Lung (tissue), 12 donors: ENCODE results near the gene SLCO1B1. TPM values are rescaled to one million over a fixed set of nuclear protein-coding genes. Genes with fewer than 3 reads are reported as not detected.
A peak's percentile ranks its signal among the peaks of the same experiment; 100 is the strongest.

Source experiments
- ATAC-seq: fragments of 200-7000 bp; cut with Tn5 transposase; one replicate; pipeline ENCODE4 v1.9.1; 2020; ENCODE audit warnings: moderate number of reproducible peaks; ENCODE audit not compliant: insufficient read depth, low FRiP score
- DNase-seq, 3 donors: peaks; one replicate each; pipeline ENCODE4 v3.0.0-alpha.2; 2013 to 2017
- H3K27ac ChIP-seq, 2 donors: one replicate each; pipeline ENCODE4 v1.5.1; 2013; ENCODE audit warnings: mild to moderate bottlenecking in 2 of 2, moderate library complexity in 2 of 2, control low read depth in 1 of 2, inconsistent platforms in 1 of 2, low read depth in 1 of 2, low read length in 1 of 2
- H3K27me3 ChIP-seq, 3 donors: one replicate each; pipeline ENCODE4 v1.5.1; 2013; ENCODE audit warnings: low read length in 2 of 3; ENCODE audit not compliant: control insufficient read depth in 3 of 3, insufficient read depth in 3 of 3
- H3K36me3 ChIP-seq, 4 donors: one replicate each; pipeline ENCODE4 v1.5.1; 2013; ENCODE audit warnings: low read length in 4 of 4, mild to moderate bottlenecking in 1 of 4, moderate library complexity in 1 of 4; ENCODE audit not compliant: control insufficient read depth in 4 of 4, insufficient read depth in 4 of 4
- H3K4me1 ChIP-seq, 5 donors: one replicate each; pipeline ENCODE4 v1.5.1; 2013; ENCODE audit warnings: low read length in 5 of 5, mild to moderate bottlenecking in 2 of 5, moderate library complexity in 1 of 5; ENCODE audit not compliant: control insufficient read depth in 5 of 5, insufficient read depth in 5 of 5
- H3K4me3 ChIP-seq: one replicate; pipeline ENCODE4 v1.5.1; 2013; ENCODE audit warnings: mild to moderate bottlenecking, control low read depth, moderate library complexity
- H3K9ac ChIP-seq, 2 donors: one replicate each; pipeline ENCODE4 v1.5.1; 2013; ENCODE audit warnings: low read length in 2 of 2, control low read depth in 1 of 2; ENCODE audit not compliant: insufficient read depth in 1 of 2
- H3K9me3 ChIP-seq, 4 donors: one replicate each; pipeline ENCODE4 v1.5.1; 2013; ENCODE audit warnings: low read length in 3 of 4, mild to moderate bottlenecking in 1 of 4, moderate library complexity in 1 of 4; ENCODE audit not compliant: control insufficient read depth in 4 of 4, insufficient read depth in 3 of 4
- CTCF ChIP-seq: IDR thresholded peaks from 2 replicates; pipeline ENCODE4 v1.5.1; 2012; ENCODE audit warnings: mild to moderate bottlenecking; ENCODE audit errors: control extremely low read depth, extremely low read depth
- WGBS, 2 donors: extraction: QIAGEN DNeasy Blood & Tissue Kit; methylation state at CpG; one replicate each; pipeline ENCODE4 v1.1.7; 2013; 5-methylcytosine and 5-hydroxymethylcytosine counted together
- polyA plus RNA-seq, 2 donors: library from polyadenylated mRNA; stranded (reverse); fragments of 200-250 nt; gene quantifications; one replicate each; pipeline ENCODE4 v1.2.1, GENCODE V29; 2013
- total RNA-seq, 2 donors: library from RNA; depleted of rRNA in 1 of 2; stranded (reverse); fragments of >200 nt in 1 of 2; gene quantifications; one replicate each; pipeline ENCODE4 v1.2.1, GENCODE V29; 2014 to 2021
- donor health status: control.
- donor health status: control.
- donor health status: Bipolar disorder and iron deficiency.
- donor health status: healthy.
- donor health status: DM: yes; HTN: yes; CAD: no.

Gene SLCO1B1
- total and polyA plus RNA-seq, 4 donors = not detected

GRCh38 chr12:21223930-21224329 is 92.9 kb downstream of the SLCO1B1 start:
- Histone ChIP-seq H3K4me3 (no peak overlapping the region), H3K27me3 (no peaks in the 10 kb centered on the region), H3K9ac (no peak overlapping the region), H3K27ac (no peak overlapping the region), H3K4me1 (no peaks in the 10 kb centered on the region), H3K36me3 (no peaks in the 10 kb centered on the region), H3K9me3 (no peaks in the 10 kb centered on the region)
- no peak for ATAC-seq
- no peak for TF ChIP-seq CTCF
- DNase-seq = no peak

- DNase-seq (no peak), ATAC-seq (no peak)
- Histone ChIP-seq H3K4me3 (no peak overlapping the region), H3K27me3 (no peaks in the 10 kb centered on the region), H3K9me3 (no peaks in the 10 kb centered on the region), H3K9ac (no peak overlapping the region), H3K36me3 (no peaks in the 10 kb centered on the region), H3K27ac (no peak overlapping the region), H3K4me1 (no peaks in the 10 kb centered on the region)
- no peak for TF ChIP-seq CTCF
- WGBS, 2 donors = 81 to 84% methylated on average over 5 of the region's 5 CpGs
Measured at GRCh38 chr12:21234395-21234794, 103.4 kb downstream of the SLCO1B1 start.

GRCh38 chr12:21239866-21240265 is 108.9 kb downstream of the SLCO1B1 start:
- no peak for TF ChIP-seq CTCF
- no peaks in the 10 kb centered on the region for H3K36me3 ChIP-seq
- no peak overlapping the region for H3K27ac ChIP-seq
- DNase-seq (no peak), ATAC-seq (no peak)
- no peak overlapping the region for H3K9ac ChIP-seq
- H3K4me1 ChIP-seq = no peaks in the 10 kb centered on the region
- WGBS, 2 donors = 73 to 89% methylated on average over 4 of the region's 4 CpGs
- H3K27me3 ChIP-seq = no peaks in the 10 kb centered on the region
- no peak overlapping the region for H3K4me3 ChIP-seq
- no peaks in the 10 kb centered on the region for H3K9me3 ChIP-seq

GRCh38 chr12:21248679-21249078 is 117.7 kb downstream of the SLCO1B1 start:
- Histone ChIP-seq H3K36me3 (no peaks in the 10 kb centered on the region), H3K9me3 (no peaks in the 10 kb centered on the region), H3K9ac (no peak overlapping the region), H3K27me3 (no peaks in the 10 kb centered on the region), H3K4me3 (no peak overlapping the region), H3K27ac (no peak overlapping the region), H3K4me1 (peaks cover 0 to 4% (median 0%) of the 10 kb centered on the region in 5 donors)
- ATAC-seq (no peak), DNase-seq (peak in 2 of 3 donors; percentile 19)
- WGBS, 2 donors = 72% methylated on average over 1 of the region's 1 CpG
- TF ChIP-seq CTCF = no peak
